GM23338 (cell line): ENCODE results near the gene TMEM250. TPM values are rescaled to one million over a fixed set of nuclear protein-coding genes. Genes with fewer than 3 reads are reported as not detected.

Source experiments
- ATAC-seq: fragments of 200-7000 bp; cut with Tn5 transposase; 3 replicates; pipeline ENCODE4 v1.9.1; 2020
- DNase-seq: peaks from one replicate; pipeline ENCODE4 v3.0.0-alpha.2; 2015; ENCODE audit warnings: low spot score
- H2AFZ ChIP-seq: fragments of 200-600 bp; sonication (generic); 2 replicates; pipeline ENCODE4 v1.8.0; 2016; ENCODE audit warnings: antibody characterized with exemption, mild to moderate bottlenecking, moderate library complexity
- H3F3A ChIP-seq: fragments of 200-600 bp; sonication (generic); replicated peaks from 2 replicates; pipeline ENCODE4 v1.8.0; 2017; ENCODE audit warnings: antibody characterized with exemption, mixed run types, low read depth
- H3K27ac ChIP-seq: fragments of 200-600 bp; sonication (generic); 2 replicates; pipeline ENCODE4 v1.6.1; 2016; ENCODE audit warnings: low read depth
- H3K27me3 ChIP-seq: fragments of 200-600 bp; sonication (generic); 2 replicates; pipeline ENCODE4 v1.8.0; 2016; ENCODE audit warnings: mild to moderate bottlenecking, mixed run types, moderate library complexity; ENCODE audit not compliant: insufficient read depth
- H3K36me3 ChIP-seq: fragments of 200-600 bp; sonication (generic); 2 replicates; pipeline ENCODE4 v1.8.0; 2016; ENCODE audit warnings: mild to moderate bottlenecking; ENCODE audit not compliant: insufficient read depth
- H3K4me1 ChIP-seq: fragments of 200-600 bp; sonication (generic); 2 replicates; pipeline ENCODE4 v1.8.0; 2016; ENCODE audit warnings: mild to moderate bottlenecking, moderate library complexity; ENCODE audit not compliant: insufficient read depth
- H3K4me2 ChIP-seq: fragments of 200-600 bp; sonication (generic); 2 replicates; pipeline ENCODE4 v1.7.1; 2017; ENCODE audit warnings: mixed run types
- H3K4me3 ChIP-seq: fragments of 200-600 bp; sonication (generic); 2 replicates; pipeline ENCODE4 v1.6.1; 2016; ENCODE audit warnings: mixed run types
- H3K79me2 ChIP-seq: fragments of 200-600 bp; sonication (generic); replicated peaks from 2 replicates; pipeline ENCODE4 v1.8.0; 2017; ENCODE audit warnings: mild to moderate bottlenecking; ENCODE audit not compliant: insufficient read depth
- H3K9me2 ChIP-seq: fragments of 200-600 bp; sonication (generic); 2 replicates; pipeline ENCODE4 v1.8.0; 2017; ENCODE audit not compliant: insufficient read depth
- H4K20me1 ChIP-seq: fragments of 200-600 bp; sonication (generic); replicated peaks from 2 replicates; pipeline ENCODE4 v1.8.0; 2017; ENCODE audit warnings: mild to moderate bottlenecking; ENCODE audit not compliant: insufficient read depth
- H3K27ac Mint-ChIP-seq: 2 replicates; pipeline ENCODE4 v1.8.0; 2020; ENCODE audit warnings: inconsistent platforms, mild to moderate bottlenecking, moderate library complexity, mixed read lengths
- H3K27me3 Mint-ChIP-seq: 3 replicates; pipeline ENCODE4 v1.8.0; 2022; ENCODE audit warnings: low read depth, mild to moderate bottlenecking, moderate library complexity, mixed read lengths, inconsistent platforms; ENCODE audit not compliant: insufficient read depth, poor library complexity
- H3K36me3 Mint-ChIP-seq: 3 replicates; pipeline ENCODE4 v1.8.0; 2021; ENCODE audit warnings: low read depth, mild to moderate bottlenecking, inconsistent platforms, moderate library complexity, mixed read lengths
- H3K4me1 Mint-ChIP-seq: 3 replicates; pipeline ENCODE4 v1.8.0; 2020; ENCODE audit warnings: mild to moderate bottlenecking, inconsistent platforms, mixed read lengths
- H3K4me3 Mint-ChIP-seq: 3 replicates; pipeline ENCODE4 v1.8.0; 2021; ENCODE audit warnings: moderate library complexity, mild to moderate bottlenecking, inconsistent platforms, mixed read lengths
- H3K9me3 Mint-ChIP-seq: 3 replicates; pipeline ENCODE4 v1.8.0; 2020; ENCODE audit warnings: moderate library complexity, mild to moderate bottlenecking, inconsistent platforms, mixed read lengths
- CREB1 ChIP-seq: fragments of 250-450 bp; sonication (Bioruptor Pico); IDR thresholded peaks from 2 replicates; pipeline ENCODE4 v1.5.0; 2020; ENCODE audit warnings: low read depth, mild to moderate bottlenecking, moderate library complexity
- ETS1 ChIP-seq: IDR thresholded peaks from 2 replicates; pipeline ENCODE4 v1.6.1; 2016; ENCODE audit warnings: antibody characterized with exemption
- EZH2 ChIP-seq: fragments of 200-600 bp; sonication (generic); IDR thresholded peaks from one replicate; pipeline ENCODE4 v1.8.0; 2017; ENCODE audit warnings: antibody characterized with exemption, mild to moderate bottlenecking, low read depth; ENCODE audit not compliant: unreplicated experiment
- JUNB ChIP-seq: IDR thresholded peaks from one replicate; pipeline ENCODE4 v1.6.1; 2016; ENCODE audit warnings: antibody characterized with exemption; ENCODE audit not compliant: unreplicated experiment
- NANOG ChIP-seq: IDR thresholded peaks from 2 replicates; pipeline ENCODE4 v1.6.1; 2016; ENCODE audit warnings: antibody characterized with exemption, borderline replicate concordance
- POLR2AphosphoS5 ChIP-seq: IDR thresholded peaks from 2 replicates; pipeline ENCODE4 v1.6.1; 2016; ENCODE audit warnings: antibody characterized with exemption, low read depth
- REST ChIP-seq: IDR thresholded peaks from one replicate; pipeline ENCODE4 v1.6.1; 2018; ENCODE audit warnings: antibody characterized with exemption; ENCODE audit not compliant: unreplicated experiment
- STAT1 ChIP-seq: IDR thresholded peaks from one replicate; pipeline ENCODE4 v1.6.1; 2016; ENCODE audit warnings: antibody characterized with exemption; ENCODE audit not compliant: unreplicated experiment
- ZNF114 ChIP-seq: fragments of 250-450 bp; sonication (Bioruptor Pico); IDR thresholded peaks from 2 replicates; pipeline ENCODE4 v1.5.0; 2020; ENCODE audit warnings: mild to moderate bottlenecking, moderate library complexity
- ZNF331 ChIP-seq: fragments of 250-450 bp; sonication (Bioruptor Pico); IDR thresholded peaks from 2 replicates; pipeline ENCODE4 v1.5.0; 2020; ENCODE audit warnings: low read depth, mild to moderate bottlenecking, moderate library complexity
- polyA plus RNA-seq: library from polyadenylated mRNA; unstranded; fragments of >200 nt; fragmentation: Nextera tagmentation; extraction: Ambion mirVana; gene quantifications from 2 replicates; pipeline ENCODE4 v1.2.1, GENCODE V29; 2016
- total RNA-seq: library from RNA; depleted of rRNA; stranded (reverse); fragments of >200 nt; shearing (Covaris generic); gene quantifications from 2 replicates; pipeline ENCODE4 v1.2.3, GENCODE V29; 2014
- TF ChIP-seq, protein P1 (sequence below): fragments of 250-450 bp; sonication (Bioruptor Pico); IDR thresholded peaks from 2 replicates; pipeline ENCODE4 v1.5.0; 2020; ENCODE audit warnings: mild to moderate bottlenecking, moderate library complexity

TMEM250 gene
- total and polyA plus RNA-seq, 2 experiments from 2014 or later = 12.2 to 39.2 TPM

- TF ChIP-seq POLR2AphosphoS5 (no peak), ZNF331 (CRISPR knock-in tag) (no peak), NANOG (no peak), REST (no peak), STAT1 (no peak), CREB1 (CRISPR knock-in tag) (no peak), EZH2 (no peak), ETS1 (no peak)
These were observed 19.8 kb downstream of the TMEM250 start (continued) for GRCh38 chr9:136098844-136099243.

DNA sequence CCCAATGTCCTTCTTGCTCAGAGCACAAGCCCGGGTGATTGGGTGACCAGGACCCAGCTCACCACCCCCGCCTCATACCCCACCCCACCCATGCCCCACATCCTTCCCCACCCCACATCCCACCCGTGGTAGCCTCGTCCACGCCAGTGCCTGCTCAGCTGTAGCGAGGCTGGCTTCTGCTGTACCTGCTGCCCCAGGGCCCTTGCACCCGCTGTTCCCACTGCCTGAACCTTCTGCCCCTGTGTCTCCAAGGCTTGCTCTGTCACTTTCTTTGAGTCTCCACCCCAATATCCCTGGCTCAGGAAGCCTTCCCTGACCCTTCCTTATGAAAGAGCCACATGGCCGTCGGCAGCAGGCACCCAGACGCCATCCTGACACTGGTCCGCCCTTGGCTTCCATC lies 20.5 kb downstream of the TMEM250 start:
- Mint-ChIP-seq H3K27me3 (peaks cover 30% of the 10 kb centered on the region), H3K4me3 (no peak overlapping the region), H3K27ac (no peak overlapping the region), H3K9me3 (no peaks in the 10 kb centered on the region), H3K36me3 (no peaks in the 10 kb centered on the region), H3K4me1 (peaks cover 20% of the 10 kb centered on the region)
- Histone ChIP-seq H3F3A (peaks cover 3% of the 10 kb centered on the region; the same call in 1 of the 2 replicates), H3K27me3 (peaks cover 30% of the 10 kb centered on the region), H3K4me1 (peaks cover 21% of the 10 kb centered on the region), H3K27ac (no peak overlapping the region), H3K79me2 (no peaks in the 10 kb centered on the region), H3K36me3 (no peaks in the 10 kb centered on the region), H3K9me2 (no peaks in the 10 kb centered on the region), H3K4me3 (no peak overlapping the region), H2AFZ (no peak overlapping the region), H3K4me2 (no peak overlapping the region), H4K20me1 (no peaks in the 10 kb centered on the region)
- ATAC-seq (no peak), DNase-seq (no peak)
- TF ChIP-seq, protein P1, sequence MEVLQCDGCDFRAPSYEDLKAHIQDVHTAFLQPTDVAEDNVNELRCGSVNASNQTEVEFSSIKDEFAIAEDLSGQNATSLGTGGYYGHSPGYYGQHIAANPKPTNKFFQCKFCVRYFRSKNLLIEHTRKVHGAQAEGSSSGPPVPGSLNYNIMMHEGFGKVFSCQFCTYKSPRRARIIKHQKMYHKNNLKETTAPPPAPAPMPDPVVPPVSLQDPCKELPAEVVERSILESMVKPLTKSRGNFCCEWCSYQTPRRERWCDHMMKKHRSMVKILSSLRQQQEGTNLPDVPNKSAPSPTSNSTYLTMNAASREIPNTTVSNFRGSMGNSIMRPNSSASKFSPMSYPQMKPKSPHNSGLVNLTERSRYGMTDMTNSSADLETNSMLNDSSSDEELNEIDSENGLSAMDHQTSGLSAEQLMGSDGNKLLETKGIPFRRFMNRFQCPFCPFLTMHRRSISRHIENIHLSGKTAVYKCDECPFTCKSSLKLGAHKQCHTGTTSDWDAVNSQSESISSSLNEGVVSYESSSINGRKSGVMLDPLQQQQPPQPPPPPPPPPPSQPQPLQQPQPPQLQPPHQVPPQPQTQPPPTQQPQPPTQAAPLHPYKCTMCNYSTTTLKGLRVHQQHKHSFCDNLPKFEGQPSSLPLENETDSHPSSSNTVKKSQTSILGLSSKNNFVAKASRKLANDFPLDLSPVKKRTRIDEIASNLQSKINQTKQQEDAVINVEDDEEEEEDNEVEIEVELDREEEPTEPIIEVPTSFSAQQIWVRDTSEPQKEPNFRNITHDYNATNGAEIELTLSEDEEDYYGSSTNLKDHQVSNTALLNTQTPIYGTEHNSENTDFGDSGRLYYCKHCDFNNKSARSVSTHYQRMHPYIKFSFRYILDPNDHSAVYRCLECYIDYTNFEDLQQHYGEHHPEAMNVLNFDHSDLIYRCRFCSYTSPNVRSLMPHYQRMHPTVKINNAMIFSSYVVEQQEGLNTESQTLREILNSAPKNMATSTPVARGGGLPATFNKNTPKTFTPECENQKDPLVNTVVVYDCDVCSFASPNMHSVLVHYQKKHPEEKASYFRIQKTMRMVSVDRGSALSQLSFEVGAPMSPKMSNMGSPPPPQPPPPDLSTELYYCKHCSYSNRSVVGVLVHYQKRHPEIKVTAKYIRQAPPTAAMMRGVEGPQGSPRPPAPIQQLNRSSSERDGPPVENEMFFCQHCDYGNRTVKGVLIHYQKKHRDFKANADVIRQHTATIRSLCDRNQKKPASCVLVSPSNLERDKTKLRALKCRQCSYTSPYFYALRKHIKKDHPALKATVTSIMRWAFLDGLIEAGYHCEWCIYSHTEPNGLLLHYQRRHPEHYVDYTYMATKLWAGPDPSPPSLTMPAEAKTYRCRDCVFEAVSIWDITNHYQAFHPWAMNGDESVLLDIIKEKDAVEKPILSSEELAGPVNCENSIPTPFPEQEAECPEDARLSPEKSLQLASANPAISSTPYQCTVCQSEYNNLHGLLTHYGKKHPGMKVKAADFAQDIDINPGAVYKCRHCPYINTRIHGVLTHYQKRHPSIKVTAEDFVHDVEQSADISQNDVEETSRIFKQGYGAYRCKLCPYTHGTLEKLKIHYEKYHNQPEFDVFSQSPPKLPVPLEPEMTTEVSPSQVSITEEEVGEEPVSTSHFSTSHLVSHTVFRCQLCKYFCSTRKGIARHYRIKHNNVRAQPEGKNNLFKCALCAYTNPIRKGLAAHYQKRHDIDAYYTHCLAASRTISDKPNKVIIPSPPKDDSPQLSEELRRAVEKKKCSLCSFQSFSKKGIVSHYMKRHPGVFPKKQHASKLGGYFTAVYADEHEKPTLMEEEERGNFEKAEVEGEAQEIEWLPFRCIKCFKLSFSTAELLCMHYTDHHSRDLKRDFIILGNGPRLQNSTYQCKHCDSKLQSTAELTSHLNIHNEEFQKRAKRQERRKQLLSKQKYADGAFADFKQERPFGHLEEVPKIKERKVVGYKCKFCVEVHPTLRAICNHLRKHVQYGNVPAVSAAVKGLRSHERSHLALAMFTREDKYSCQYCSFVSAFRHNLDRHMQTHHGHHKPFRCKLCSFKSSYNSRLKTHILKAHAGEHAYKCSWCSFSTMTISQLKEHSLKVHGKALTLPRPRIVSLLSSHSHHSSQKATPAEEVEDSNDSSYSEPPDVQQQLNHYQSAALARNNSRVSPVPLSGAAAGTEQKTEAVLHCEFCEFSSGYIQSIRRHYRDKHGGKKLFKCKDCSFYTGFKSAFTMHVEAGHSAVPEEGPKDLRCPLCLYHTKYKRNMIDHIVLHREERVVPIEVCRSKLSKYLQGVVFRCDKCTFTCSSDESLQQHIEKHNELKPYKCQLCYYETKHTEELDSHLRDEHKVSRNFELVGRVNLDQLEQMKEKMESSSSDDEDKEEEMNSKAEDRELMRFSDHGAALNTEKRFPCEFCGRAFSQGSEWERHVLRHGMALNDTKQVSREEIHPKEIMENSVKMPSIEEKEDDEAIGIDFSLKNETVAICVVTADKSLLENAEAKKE (CRISPR knock-in tag) = no peak
- no peak for TF ChIP-seq ZNF114 (CRISPR knock-in tag)
- no peak for TF ChIP-seq STAT1
- no peak for TF ChIP-seq JUNB
- TF ChIP-seq POLR2AphosphoS5 = no peak
- TF ChIP-seq CREB1 (CRISPR knock-in tag) = no peak
- no peak for TF ChIP-seq ETS1
- TF ChIP-seq ZNF331 (CRISPR knock-in tag) = no peak
